HepG2 (cell line): ENCODE measurements around the gene KIAA1217. TPM values are rescaled to one million over a fixed set of nuclear protein-coding genes. Genes with fewer than 3 reads are reported as not detected.

ENCODE experiments used
- ATAC-seq: fragments of 200-7000 bp; cut with Tn5 transposase; 3 replicates; pipeline ENCODE4 v1.9.1; 2020; ENCODE audit warnings: mild to moderate bottlenecking, moderate library complexity
- BruUV-seq: library from RNA; stranded (reverse); fragments of 400-500 nt; replicated peaks from 2 replicates; lab custom pipeline; 2021; lab: Mats Ljungman, UMichigan
- CTCF ChIA-PET: fragments of 300-600 bp; formaldehyde crosslinking; extraction: SDS; loops from one replicate; lab custom pipeline; 2021; ENCODE audit warnings: low total read pairs, inconsistent platforms, low intra/inter-chr PET ratio; lab: Yijun Ruan, JAX
- POLR2A ChIA-PET: fragments of 350-600 bp; sonication (Branson Sonifier 250); formaldehyde crosslinking; loops from one replicate; lab custom pipeline; 2020; ENCODE audit warnings: antibody characterized with exemption, inconsistent platforms; lab: Yijun Ruan, JAX
- DNase-seq: peaks from one replicate; pipeline ENCODE4 v3.0.0-alpha.2; 2015; ENCODE audit warnings: low spot score
- FAIRE-seq: peaks from 3 replicates; lab custom pipeline; 2011; peaks lifted over from hg19 to GRCh38; lab: Jason Lieb, UNC
- H2AFZ ChIP-seq: one replicate; pipeline ENCODE4 v1.6.1; 2011; ENCODE audit warnings: low read length, inconsistent platforms
- H3K27ac ChIP-seq: fragments of 300-600 bp; 3 replicates; pipeline ENCODE4 v1.8.0; 2011; ENCODE audit warnings: mixed run types, mild to moderate bottlenecking, mixed read lengths, low read length, inconsistent platforms; ENCODE audit not compliant: insufficient read depth; ENCODE audit errors: extremely low read length
- H3K27me3 ChIP-seq, 2 experiments: fragments of 200-600 bp in 1 of 2; 2 replicates in 1 of 2; 3 replicates in 1 of 2; pipeline versions ENCODE4 v1.6.0 to v1.8.0; 2011; ENCODE audit warnings: low read length in 2 of 2, mild to moderate bottlenecking in 2 of 2, moderate library complexity in 2 of 2, inconsistent platforms in 1 of 2; ENCODE audit not compliant: insufficient read depth in 2 of 2, control insufficient read depth in 1 of 2
- H3K36me3 ChIP-seq, 2 experiments: fragments of 200-600 bp in 1 of 2; replicated peaks in 1 of 2; 2 replicates in 1 of 2; 3 replicates in 1 of 2; pipeline versions ENCODE4 v1.5.1 to v1.8.0; 2011; ENCODE audit warnings: low read length in 2 of 2, inconsistent platforms in 1 of 2; ENCODE audit not compliant: insufficient read depth in 2 of 2, control insufficient read depth in 1 of 2
- H3K4me1 ChIP-seq: 2 replicates; pipeline ENCODE4 v1.5.1; 2012; ENCODE audit warnings: low read length, inconsistent platforms; ENCODE audit not compliant: insufficient read depth
- H3K4me2 ChIP-seq: 2 replicates; pipeline ENCODE4 v1.6.0; 2011; ENCODE audit warnings: low read depth, low read length, inconsistent platforms
- H3K4me3 ChIP-seq, 3 experiments: fragments of 200-600 bp in 1 of 3; sonication (generic), shearing (Covaris generic) in 1 of 3; replicated peaks in 1 of 3; 2 replicates each; pipeline ENCODE4 v1.5.1; 2011 to 2016; ENCODE audit warnings: low read length in 3 of 3, inconsistent platforms in 2 of 3, low read depth in 2 of 3, mild to moderate bottlenecking in 2 of 3, control low read depth in 1 of 3, mixed read lengths in 1 of 3; ENCODE audit not compliant: insufficient read depth in 1 of 3
- H3K79me2 ChIP-seq: one replicate; pipeline ENCODE4 v1.6.1; 2011; ENCODE audit warnings: low read length, inconsistent platforms; ENCODE audit not compliant: insufficient read depth
- H3K9ac ChIP-seq: 2 replicates; pipeline ENCODE4 v1.6.0; 2011; ENCODE audit warnings: mild to moderate bottlenecking, low read depth, low read length, inconsistent platforms; ENCODE audit not compliant: insufficient read depth
- H3K9me3 ChIP-seq: 2 replicates; pipeline ENCODE4 v1.5.1; 2012; ENCODE audit warnings: mild to moderate bottlenecking, low read length
- H4K20me1 ChIP-seq: 2 replicates; pipeline ENCODE4 v1.6.0; 2011; ENCODE audit warnings: inconsistent platforms, mild to moderate bottlenecking, low read length, moderate library complexity; ENCODE audit not compliant: insufficient read depth
- GATAD1 ChIP-seq: IDR thresholded peaks from 2 replicates; pipeline ENCODE4 v1.6.1; 2016; ENCODE audit warnings: missing genetic modification reagents, missing compliant biosample characterization
- JUN ChIP-seq: sonication (generic); formaldehyde crosslinking; IDR thresholded peaks from 2 replicates; pipeline ENCODE4 v1.4.0; 2020; ENCODE audit warnings: mild to moderate bottlenecking, missing genetic modification reagents
- RORA ChIP-seq: sonication (generic); formaldehyde crosslinking; IDR thresholded peaks from 2 replicates; pipeline ENCODE4 v1.5.0; 2020; ENCODE audit warnings: mild to moderate bottlenecking, missing genetic modification reagents, moderate library complexity
- ZNF12 ChIP-seq: sonication (generic); formaldehyde crosslinking; IDR thresholded peaks from 2 replicates; pipeline ENCODE4 v1.5.0; 2020; ENCODE audit warnings: missing genetic modification reagents
- ZNF780A ChIP-seq: sonication (generic); formaldehyde crosslinking; IDR thresholded peaks from 2 replicates; pipeline ENCODE4 v1.8.0; 2022; ENCODE audit warnings: mild to moderate bottlenecking, missing genetic modification reagents, moderate library complexity
- ZSCAN21 ChIP-seq: sonication (generic); formaldehyde crosslinking; IDR thresholded peaks from 2 replicates; pipeline ENCODE4 v1.8.0; 2022; ENCODE audit warnings: mild to moderate bottlenecking, missing genetic modification reagents, moderate library complexity, borderline replicate concordance
- WGBS: methylation state at CpG from one replicate; pipeline ENCODE4 v1.1.6; 2017; ENCODE audit warnings: low lambda C conversion rate; 5-methylcytosine and 5-hydroxymethylcytosine counted together
- in situ Hi-C: cut with HindIII; loops from 2 replicates; pipeline ENCODE4 v1.10.0; 2017; ENCODE audit warnings: low pct_unique_long_range_greater_than_20kb; ENCODE audit not compliant: extremely low pct_ligation_motif_present
- intact Hi-C: fragments of 100-400 bp; cut with micrococcal nuclease; formaldehyde crosslinking; loops from one replicate; pipeline ENCODE4 v1.10.0; 2022; ENCODE audit not compliant: unreplicated experiment
- polyA plus RNA-seq, 8 experiments: library from polyadenylated mRNA; depleted of rRNA in 3 of 8; stranded (reverse) in 7 of 8; unstranded in 1 of 8; fragments of >200 nt; fragmentation: Illumina TruSeq in 4 of 8; extraction: Trizol in 4 of 8; gene quantifications; 2 replicates each; pipeline versions ENCODE4 v1.2.1 to v1.2.3, GENCODE V29; 2011 to 2016; ENCODE audit warnings: low read depth in 4 of 8, missing spikeins in 1 of 8, mixed read lengths in 1 of 8; ENCODE audit not compliant: insufficient read depth in 1 of 8
- total RNA-seq, 5 experiments: library from RNA; depleted of rRNA; stranded (reverse); fragments of >200 nt; fragmentation: Illumina TruSeq; extraction: Trizol; gene quantifications; 2 replicates each; pipeline ENCODE4 v1.2.3, GENCODE V29; 2016; ENCODE audit warnings: low read depth in 1 of 5
- TF ChIP-seq, protein P1 (sequence below): sonication (generic); formaldehyde crosslinking; IDR thresholded peaks from 2 replicates; pipeline ENCODE4 v1.4.0; 2020; ENCODE audit warnings: missing genetic modification reagents, borderline replicate concordance
- TF ChIP-seq, protein P2 (sequence below): sonication (generic); formaldehyde crosslinking; IDR thresholded peaks from 2 replicates; pipeline ENCODE4 v1.4.0; 2020; ENCODE audit warnings: missing genetic modification reagents

The KIAA1217 gene
- total and polyA plus RNA-seq, 2 of the 13 experiments (the other 11 are each of a cell fraction or from before 2014, with no cell fraction given) = 4.6 to 10.9 TPM

- TF ChIP-seq, protein P1, sequence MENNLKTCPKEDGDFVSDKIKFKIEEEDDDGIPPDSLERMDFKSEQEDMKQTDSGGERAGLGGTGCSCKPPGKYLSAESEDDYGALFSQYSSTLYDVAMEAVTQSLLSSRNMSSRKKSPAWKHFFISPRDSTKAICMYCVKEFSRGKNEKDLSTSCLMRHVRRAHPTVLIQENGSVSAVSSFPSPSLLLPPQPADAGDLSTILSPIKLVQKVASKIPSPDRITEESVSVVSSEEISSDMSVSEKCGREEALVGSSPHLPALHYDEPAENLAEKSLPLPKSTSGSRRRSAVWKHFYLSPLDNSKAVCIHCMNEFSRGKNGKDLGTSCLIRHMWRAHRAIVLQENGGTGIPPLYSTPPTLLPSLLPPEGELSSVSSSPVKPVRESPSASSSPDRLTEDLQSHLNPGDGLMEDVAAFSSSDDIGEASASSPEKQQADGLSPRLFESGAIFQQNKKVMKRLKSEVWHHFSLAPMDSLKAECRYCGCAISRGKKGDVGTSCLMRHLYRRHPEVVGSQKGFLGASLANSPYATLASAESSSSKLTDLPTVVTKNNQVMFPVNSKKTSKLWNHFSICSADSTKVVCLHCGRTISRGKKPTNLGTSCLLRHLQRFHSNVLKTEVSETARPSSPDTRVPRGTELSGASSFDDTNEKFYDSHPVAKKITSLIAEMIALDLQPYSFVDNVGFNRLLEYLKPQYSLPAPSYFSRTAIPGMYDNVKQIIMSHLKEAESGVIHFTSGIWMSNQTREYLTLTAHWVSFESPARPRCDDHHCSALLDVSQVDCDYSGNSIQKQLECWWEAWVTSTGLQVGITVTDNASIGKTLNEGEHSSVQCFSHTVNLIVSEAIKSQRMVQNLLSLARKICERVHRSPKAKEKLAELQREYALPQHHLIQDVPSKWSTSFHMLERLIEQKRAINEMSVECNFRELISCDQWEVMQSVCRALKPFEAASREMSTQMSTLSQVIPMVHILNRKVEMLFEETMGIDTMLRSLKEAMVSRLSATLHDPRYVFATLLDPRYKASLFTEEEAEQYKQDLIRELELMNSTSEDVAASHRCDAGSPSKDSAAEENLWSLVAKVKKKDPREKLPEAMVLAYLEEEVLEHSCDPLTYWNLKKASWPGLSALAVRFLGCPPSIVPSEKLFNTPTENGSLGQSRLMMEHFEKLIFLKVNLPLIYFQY (CRISPR knock-in tag) = no peak
- TF ChIP-seq RORA (CRISPR knock-in tag) (no peak), ZNF780A (CRISPR knock-in tag) (no peak), JUN (CRISPR knock-in tag) (no peak), ZNF12 (CRISPR knock-in tag) (no peak)
Observed at GRCh38 chr10:24247841-24248240, 38.9 kb downstream of the KIAA1217 start (continued).

DNA sequence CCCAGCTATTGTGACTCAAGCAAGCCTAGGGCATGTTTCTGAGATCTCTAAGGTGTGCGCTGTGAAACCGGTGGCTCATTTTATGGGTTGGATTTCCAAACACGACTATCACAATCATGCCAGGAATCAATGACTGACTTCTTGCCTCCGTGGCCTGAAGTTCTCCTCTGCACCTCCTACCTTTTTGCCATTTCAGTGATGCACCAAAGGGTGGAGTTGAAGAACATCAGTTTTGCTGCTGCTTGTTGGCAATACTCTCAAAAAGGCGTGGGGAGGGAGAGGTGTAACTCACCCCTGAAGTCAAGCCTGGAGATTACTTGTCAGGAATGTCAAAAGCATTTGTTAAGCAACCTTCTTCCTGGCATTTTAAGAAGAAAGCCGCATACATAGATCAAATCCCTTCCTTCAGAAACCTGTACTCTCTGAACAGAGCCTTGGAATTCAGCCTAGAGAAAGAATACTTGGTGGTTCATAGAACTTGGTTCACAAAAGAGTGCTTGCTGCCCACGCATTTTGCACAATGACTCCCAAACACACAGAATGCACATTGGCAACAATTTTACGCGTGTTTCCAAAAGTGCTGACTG lies 41.0 kb downstream of the KIAA1217 start:
- Histone ChIP-seq H3K4me2 (no peak overlapping the region), H3K27ac (no peak overlapping the region), H3K9me3 (no peaks in the 10 kb centered on the region), H3K79me2 (no peaks in the 10 kb centered on the region), H2AFZ (no peak overlapping the region), H3K9ac (no peak overlapping the region), H4K20me1 (no peaks in the 10 kb centered on the region), H3K36me3 (peaks cover 3 to 5% of the 10 kb centered on the region in 2 experiments; a peak in 3 of 5 replicates), H3K4me3 (no peak overlapping the region), H3K27me3 (no peaks in the 10 kb centered on the region), H3K4me1 (no peaks in the 10 kb centered on the region)
- no peak for ATAC-seq
- in situ Hi-C loops (no loop called here), intact Hi-C loops (loop anchor here (1.0 kb wide), 1 partner anchor 9 kb away; no protein-coding TSS in a partner anchor)
- WGBS = 98% methylated on average over 9 of the region's 9 CpGs
- POLR2A ChIA-PET = no interaction called here
- FAIRE-seq = no peak
- BruUV-seq = no TSS peak
- no peak for DNase-seq
- CTCF ChIA-PET = no interaction called here
- no peak for TF ChIP-seq ZSCAN21 (CRISPR knock-in tag)
- TF ChIP-seq, protein P2, sequence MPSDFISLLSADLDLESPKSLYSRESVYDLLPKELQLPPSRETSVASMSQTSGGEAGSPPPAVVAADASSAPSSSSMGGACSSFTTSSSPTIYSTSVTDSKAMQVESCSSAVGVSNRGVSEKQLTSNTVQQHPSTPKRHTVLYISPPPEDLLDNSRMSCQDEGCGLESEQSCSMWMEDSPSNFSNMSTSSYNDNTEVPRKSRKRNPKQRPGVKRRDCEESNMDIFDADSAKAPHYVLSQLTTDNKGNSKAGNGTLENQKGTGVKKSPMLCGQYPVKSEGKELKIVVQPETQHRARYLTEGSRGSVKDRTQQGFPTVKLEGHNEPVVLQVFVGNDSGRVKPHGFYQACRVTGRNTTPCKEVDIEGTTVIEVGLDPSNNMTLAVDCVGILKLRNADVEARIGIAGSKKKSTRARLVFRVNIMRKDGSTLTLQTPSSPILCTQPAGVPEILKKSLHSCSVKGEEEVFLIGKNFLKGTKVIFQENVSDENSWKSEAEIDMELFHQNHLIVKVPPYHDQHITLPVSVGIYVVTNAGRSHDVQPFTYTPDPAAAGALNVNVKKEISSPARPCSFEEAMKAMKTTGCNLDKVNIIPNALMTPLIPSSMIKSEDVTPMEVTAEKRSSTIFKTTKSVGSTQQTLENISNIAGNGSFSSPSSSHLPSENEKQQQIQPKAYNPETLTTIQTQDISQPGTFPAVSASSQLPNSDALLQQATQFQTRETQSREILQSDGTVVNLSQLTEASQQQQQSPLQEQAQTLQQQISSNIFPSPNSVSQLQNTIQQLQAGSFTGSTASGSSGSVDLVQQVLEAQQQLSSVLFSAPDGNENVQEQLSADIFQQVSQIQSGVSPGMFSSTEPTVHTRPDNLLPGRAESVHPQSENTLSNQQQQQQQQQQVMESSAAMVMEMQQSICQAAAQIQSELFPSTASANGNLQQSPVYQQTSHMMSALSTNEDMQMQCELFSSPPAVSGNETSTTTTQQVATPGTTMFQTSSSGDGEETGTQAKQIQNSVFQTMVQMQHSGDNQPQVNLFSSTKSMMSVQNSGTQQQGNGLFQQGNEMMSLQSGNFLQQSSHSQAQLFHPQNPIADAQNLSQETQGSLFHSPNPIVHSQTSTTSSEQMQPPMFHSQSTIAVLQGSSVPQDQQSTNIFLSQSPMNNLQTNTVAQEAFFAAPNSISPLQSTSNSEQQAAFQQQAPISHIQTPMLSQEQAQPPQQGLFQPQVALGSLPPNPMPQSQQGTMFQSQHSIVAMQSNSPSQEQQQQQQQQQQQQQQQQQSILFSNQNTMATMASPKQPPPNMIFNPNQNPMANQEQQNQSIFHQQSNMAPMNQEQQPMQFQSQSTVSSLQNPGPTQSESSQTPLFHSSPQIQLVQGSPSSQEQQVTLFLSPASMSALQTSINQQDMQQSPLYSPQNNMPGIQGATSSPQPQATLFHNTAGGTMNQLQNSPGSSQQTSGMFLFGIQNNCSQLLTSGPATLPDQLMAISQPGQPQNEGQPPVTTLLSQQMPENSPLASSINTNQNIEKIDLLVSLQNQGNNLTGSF (CRISPR knock-in tag) = no peak
- no peak for TF ChIP-seq GATAD1 (CRISPR knock-in tag)
